ENCODE results near the gene CCDC159.
"Not testable (repeated sequence)": the region's sequence is repeated elsewhere in the genome, so short reads cannot be mapped to it uniquely, and the experiment has no call there.

Gene CCDC159, protein sequence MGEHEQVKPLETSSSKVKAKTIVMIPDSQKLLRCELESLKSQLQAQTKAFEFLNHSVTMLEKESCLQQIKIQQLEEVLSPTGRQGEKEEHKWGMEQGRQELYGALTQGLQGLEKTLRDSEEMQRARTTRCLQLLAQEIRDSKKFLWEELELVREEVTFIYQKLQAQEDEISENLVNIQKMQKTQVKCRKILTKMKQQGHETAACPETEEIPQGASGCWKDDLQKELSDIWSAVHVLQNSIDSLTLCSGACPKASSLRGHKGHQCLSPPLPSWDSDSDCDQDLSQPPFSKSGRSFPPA

DNA sequence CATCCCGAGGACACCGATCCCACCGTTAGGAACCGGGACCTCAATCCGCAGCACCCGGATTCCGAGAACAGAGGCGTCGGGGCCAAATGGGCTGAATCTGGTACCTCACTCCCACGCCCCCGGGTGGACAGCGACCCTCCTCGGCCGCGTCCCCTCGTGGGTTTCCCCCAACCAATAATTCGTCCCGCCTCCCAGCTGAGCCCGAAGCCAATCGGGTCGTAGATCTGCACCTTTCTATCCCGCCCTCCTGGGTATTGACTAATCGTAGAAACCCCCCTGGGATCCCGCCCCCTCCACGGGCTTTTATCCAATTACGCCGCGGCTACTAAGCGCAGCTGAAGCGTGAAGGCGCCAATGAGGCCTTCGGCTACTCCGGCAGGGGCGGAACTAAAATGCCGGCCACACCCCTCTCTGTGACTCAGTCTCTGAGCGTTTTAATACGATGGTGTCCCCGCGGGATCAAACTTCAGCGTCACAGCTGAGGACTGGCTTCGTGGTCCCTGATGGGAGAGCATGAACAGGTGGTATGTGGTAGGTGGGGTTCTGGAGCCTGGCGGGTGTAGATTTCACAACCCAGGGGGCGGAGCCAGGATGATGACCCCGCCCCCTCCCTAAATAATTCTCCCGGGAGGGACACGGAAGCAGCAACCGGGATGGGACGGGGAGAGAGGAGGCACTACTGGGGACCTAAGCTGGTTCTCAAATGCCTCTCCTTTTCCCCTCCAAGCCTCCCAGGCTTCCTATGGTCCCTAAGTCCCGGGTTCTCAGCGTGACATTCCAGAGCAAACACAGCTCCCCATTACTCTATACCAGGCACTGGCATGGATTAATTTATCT lies at the start of gene CCDC159, which contains the start of gene TMEM205:
Gene CCDC159, plus strand, starts transcription at position 416 of the 837 bp plus-strand sequence. Its CDS starts 88 bp downstream, at position 504.
Gene TMEM205, minus strand, starts transcription at position 165 of the 837 bp plus-strand sequence. CDS start 649 bp downstream, outside the sequence.
- DNase-seq, result peak; percentile 97 to 99

DNA sequence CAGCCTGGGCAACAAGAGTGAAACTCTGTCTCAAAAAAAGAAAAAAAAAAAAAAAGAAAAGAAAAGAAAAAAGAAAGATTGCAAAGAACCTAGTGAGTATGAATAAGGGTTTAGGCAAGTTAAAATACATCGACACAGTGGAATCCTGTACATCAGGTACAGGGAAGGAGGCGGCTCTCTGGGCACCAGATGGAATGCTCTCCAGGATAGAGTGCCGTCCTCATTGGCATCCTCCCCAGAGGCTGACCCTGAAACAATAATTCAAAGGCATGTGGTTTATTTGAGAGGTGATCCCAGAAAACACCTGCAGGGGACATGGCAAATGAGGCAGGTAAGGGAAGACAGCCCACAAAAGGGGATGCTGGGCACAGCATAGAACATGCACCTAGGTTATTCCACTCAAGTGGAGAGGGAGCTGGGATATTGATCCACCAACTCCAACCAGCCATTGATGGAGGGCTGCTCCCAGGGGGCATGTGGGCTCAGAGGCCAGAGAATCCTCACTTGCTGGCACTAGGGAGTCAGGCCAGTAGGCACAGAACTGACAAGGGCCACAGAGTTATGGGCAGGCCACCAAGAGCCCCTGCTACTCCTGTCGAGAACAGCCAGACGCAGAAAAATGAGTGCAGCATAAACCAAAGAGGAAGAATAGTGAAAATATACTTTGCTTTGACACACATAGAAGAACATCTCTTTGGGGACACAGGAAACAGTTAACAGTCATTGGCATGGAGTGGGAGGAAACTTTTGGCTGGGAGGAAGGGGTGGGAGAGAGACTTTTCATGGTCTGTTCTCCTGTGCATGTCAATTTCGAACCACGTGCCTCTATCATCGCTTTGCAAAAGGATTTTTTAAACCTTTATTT lies 46.1 kb upstream of the CCDC159 start:
- DNase-seq, result peak in 1 of 2 experiments; percentile 13

DNA sequence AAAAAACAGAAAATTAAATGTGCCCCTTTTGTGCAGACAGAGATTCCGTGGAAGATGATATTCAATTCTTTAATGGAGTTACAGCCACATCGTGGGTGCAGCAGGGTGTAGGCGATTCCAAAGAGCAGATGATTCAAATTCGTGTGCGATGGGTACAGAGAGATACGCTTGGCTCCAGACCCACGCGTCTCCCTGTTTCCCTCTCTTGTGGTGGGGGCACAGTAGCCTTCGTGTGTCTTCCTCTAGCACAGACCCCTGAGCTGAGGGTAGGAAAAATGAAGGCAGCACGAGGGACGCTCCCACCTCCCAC lies 45.6 kb upstream of the CCDC159 start:
- DNase-seq, result no peak

DNA sequence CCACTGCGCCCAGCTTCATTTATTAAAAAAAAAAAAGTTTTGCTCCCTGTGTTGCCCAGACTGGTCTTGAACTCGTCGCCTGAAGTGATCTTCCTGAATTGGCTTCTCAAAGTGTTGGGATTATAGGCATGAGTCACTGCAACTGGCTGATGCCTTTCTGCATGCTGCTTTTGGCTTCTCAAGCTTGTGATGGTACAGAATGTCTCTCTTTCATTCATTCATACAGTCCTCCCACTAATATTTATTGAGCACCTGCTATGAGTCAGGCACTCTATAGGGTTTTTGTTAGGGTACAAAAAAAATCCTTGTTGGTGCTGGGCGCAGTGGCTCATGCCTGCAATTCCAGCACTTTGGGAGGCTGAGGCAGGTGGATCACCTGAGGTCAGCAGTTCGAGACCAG lies 41.4 kb upstream of the CCDC159 start:
- DNase-seq, result no peak

DNA sequence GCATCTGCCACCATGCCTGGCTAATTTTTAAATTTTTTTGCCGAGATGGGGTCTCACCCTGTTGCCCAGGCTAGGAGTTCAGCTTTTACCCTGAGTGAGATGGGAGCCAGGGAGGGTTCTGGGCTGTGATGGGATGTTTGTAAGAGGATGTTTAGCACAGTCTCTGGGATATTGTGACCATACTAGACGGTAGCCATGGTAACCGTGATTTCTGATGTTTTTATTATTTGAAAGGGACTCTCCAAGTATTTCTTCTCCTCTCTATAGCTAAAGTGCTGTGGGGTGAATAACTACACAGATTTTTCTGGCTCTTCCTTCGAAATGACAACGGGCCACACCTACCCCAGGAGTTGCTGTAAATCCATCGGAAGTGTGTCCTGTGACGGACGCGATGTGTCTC lies 40.0 kb upstream of the CCDC159 start:
- DNase-seq, result no peak

DNA sequence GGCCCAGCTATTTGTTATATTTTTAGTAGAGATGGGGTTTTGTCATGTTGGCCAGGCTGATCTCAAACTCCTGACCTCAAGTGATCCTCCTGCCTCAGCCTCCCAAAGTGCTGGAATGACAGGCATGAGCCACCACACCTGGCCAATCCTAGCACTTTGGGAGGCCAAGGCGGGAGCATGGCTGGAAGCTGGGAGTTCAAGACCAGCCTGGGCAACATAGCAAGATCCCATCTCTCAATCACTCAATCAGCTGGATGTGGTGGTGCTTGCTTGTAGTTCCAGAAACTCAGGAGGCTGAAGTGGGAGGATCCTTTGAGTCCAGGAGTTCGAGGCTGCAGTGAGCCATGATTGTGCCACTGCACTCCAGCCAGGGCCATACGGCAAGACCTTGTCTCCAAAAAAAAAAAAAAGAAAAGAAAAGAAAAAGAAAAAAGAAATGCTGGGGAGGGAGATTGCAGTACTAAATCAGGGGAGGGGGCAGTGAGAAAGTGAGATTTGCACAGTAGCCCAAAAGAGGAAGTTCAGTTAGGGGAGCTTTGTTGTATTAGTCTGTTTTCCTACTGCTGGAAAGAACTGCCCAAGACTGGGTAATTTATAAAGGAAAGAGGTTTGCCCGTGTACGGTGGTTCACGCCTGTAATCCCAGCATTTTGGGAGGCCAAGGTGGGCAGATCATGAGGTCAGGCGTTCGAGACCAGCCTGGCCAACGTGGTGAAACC lies 25.9 kb upstream of the CCDC159 start:
- DNase-seq, result peak; percentile 70 to 92

DNA sequence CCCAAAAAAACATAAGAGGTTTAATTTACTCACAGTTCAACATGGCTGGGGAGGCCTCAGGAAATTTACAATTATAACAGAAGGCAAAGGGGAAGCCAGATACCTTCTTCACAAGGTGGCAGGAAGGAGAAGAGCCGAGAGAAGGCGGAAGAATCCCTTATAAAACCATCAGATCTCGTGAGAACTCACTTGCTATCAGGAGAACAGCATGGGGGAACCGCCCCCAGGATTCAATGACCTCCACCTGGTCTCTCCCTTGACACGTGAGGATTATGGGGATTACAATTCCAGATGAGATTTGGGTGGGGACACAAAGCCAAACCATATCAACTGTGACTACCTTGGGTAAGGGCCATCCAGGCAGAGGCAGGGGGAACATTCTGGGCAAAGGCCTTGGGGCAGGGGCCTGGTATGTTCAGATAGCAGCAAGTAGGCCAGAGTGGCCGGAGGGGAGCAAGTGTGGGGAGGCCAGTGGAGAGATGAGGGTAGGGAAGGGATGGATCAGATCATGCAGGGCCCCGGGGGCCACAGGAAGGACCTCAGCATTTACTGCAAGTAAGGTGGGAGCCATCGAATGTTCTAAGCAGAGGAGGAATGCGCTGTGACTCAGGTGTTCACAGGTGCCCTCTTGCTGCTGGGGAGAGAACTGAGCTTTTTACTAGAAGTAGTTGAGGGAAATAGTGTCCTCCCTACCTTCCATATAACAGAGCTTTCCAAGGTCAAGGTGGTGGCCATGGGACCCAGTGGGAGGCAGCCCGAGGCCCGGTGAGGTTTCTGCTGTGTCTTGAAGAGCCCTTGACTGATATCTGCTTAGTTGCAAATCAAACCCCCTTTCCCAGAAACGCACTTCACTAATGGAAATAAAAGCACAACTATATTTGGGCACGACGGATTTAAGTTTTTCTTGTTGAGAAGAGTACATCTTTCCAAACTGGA lies 24.9 kb upstream of the CCDC159 start:
- no peak for DNase-seq

DNA sequence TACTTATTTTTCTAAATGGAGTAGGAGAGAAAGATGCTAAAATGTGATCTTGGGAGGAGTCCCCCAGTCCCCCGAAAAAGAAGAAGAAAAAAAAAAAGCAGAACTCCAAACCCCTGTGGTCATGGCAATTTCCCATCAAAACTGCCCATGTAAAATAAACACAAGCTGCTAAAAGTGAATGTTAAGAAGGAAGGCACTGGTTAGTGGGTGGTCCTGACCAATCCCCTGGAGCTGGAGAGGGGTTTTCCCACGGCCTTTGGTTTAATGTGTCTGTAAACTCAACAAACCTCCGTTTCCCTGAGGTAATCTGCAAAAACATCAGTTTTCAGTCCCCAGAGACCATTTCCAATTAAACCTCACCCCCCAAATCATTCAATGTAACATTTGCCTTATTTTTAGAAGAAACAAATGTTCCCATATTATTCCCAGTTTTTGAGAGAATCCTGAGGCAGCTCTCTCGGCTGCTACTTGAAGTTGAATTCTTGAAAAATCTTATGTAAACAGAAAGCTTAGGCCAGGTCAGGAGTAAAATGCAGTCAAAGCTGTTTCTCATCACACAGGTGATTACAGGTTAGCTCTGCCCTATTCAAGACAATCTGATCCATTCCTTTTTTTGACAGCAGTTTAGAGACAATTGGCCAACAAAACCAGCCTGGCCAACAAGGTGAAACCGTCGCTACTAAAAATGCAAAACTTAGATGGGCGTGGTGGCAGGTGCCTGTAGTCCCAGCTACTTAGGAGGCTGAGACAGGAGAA lies 23.9 kb upstream of the CCDC159 start:
- peak; percentile 33 to 61 for DNase-seq

DNA sequence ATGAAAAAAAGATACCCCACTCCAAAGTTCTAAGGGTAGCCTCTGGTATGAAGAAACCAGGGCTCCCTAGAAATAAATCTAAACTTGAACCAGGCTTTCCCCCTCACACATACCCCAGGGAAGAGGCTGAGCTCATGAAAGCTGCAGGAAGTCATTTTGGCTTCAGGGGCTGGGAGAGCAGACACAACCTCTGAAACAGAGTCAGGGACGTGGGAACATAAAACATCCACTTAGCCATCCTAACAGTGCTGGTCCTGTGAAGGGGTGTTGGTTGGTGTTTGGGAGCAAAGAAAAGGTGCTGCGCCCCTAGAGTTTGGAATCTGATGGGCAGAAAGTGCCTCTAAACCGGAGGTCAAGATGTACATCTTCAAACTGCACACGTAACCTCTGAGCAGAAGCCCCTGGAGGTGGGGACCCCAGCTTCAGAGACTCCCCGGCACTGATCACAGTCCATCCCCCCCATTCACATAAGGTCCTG lies 22.7 kb upstream of the CCDC159 start:
- DNase-seq, result peak in 1 of 2 experiments; percentile 23

DNA sequence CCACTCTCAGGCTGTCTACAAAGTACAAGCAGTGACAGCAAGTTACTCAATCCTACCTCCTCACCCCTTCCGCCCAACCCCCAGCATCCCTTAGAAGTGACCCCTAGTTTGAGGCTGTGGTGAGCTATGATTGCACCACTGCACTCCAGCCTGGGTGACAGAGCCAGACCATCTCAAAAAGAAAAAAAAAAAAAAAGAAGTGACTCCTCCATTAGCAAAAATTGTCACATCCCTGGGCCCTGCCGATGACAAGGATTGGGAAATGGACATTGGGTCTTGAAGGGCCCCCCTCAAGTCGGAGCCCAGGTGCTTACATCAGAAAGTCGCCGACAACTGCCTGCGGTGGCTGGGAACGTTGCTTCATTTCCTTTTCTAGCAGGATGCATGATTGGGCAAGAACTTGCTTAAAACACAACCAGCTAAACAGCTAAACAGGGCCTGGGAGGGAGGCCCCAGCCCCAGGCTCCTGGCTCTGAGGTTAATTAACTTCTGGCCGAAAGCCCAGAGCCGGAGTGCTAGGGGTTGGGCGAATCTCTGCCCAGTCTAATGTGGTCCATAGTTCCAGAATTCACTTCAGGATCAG lies 22.1 kb upstream of the CCDC159 start:
- DNase-seq, result peak; percentile 94 to 98

DNA sequence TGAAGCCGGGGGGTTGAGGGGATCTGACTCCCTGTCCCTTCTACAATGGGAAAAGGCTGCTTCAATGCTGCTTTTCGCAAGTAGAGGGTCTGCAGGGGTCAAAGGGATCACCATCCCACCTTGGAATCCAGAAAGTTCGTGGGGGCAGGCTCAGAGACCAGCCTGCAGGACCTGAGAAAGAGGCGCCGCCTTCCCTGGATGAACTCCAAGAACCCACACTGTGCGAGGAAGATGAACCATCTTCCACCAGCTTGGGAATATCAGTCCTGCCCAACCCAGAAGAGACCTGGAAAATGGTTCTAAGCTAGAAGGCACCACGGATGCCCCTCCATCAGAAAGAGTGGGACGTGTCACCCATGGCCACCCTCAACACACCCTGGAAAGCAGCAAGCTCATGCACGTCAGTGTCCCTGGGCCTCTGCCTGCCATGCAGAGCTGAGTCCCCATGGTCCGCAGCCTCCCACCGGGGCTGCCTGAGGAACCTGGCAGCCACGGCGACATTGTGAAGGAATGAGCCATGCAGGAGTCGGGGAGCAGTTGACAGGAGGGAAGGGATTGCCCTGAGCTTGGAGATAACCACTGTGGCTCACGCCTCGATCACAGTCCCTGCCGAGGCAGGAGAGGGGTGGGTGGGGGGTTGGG lies 21.4 kb upstream of the CCDC159 start:
- no peak for DNase-seq

DNA sequence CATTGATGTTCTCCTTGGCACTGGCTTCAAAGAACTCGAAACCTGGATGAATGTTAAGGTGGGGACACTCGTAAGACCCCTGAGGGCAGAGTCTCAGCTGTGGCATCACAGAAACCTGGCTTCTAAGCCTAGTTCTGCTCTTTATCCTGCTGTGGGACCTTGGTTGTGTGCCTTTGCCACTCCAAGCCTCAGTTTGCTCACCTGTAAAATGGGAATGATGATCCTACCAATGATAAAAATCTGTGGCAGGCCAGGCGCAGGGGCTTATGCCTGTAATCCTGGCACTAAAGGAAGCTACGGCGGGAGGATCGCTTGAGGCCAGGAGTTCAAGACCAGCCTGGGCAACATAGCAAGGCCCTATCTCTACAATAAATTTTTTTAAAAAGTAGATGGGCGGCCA lies 20.8 kb upstream of the CCDC159 start:
- no peak for DNase-seq

DNA sequence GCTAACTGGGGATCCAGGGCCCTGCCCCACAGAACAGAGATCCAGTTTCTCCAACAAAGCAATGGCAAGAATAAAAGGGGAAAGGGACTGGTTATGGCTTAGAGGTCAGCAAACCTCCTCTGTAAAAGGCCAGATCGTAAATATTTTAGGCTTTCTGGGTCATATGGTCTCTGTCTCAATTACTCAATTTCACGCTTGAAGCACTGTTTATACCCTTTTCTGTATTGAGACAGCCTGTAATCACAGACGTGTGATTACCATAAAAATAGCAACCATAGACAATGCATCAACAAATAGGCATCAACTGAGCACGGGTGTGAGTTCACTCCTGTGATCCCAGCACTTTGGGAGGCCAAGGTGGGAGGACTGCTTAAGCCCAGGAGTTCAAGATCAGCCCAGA lies 16.2 kb upstream of the CCDC159 start:
- DNase-seq, result no peak

DNA sequence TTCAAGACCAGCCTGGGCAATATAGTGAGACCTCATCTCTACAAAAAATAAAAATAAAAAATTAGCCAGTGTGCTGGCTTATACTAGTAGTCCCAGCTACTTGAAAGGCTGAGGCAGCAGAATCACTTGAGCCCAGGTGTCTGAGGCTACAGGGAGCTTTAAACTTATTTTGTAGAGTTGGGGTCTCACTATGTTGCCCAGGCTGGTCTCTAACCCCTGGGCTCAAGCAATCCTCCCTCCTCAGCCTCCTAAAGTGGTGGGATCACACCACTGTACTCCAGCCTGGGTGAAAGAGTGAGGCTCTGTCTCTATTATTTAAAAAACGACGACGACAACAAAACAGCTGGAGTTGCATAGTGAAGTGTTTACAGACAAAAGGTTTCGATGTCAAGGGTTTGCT lies 14.8 kb upstream of the CCDC159 start:
- DNase-seq, result no peak

DNA sequence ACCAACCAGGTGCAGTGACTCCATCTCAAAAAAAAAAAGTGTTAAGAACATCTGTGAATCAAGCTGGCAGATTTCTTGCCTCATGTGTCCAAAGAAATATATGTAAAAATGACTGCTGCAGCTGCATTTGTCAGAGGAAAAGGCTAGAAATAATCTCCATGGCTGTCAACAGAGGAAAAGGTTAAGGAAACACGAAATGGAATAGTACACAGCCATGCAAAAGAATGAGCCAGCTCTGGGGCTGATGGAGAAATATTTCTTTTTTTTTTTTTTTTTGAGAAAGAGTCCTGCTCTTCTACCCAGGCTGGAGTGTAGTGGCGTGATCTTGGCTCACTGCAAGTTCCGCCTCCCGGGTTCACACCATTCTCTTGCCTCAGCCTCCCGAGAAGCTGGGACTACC lies 13.5 kb upstream of the CCDC159 start:
- DNase-seq, result no peak

DNA sequence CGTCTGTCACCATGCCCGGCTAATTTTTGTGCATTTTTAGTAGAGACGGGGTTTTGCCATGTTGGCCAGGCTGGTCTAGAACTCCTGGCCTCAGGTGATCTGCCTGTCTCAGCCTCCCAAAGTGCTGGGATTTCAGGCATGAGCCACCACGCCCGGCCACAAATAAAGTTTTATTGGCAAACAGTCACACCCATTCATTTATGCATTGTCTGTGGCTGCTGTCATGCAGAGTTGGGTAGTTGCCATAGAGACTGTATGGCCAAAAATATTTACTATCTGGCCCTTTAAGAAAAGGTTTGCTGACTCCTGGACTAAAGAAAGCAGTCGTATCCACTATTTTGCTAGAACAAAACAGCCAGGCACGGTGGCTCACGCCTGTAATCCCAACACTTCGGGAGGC lies 12.5 kb upstream of the CCDC159 start:
- not testable (repeated sequence) for DNase-seq

DNA sequence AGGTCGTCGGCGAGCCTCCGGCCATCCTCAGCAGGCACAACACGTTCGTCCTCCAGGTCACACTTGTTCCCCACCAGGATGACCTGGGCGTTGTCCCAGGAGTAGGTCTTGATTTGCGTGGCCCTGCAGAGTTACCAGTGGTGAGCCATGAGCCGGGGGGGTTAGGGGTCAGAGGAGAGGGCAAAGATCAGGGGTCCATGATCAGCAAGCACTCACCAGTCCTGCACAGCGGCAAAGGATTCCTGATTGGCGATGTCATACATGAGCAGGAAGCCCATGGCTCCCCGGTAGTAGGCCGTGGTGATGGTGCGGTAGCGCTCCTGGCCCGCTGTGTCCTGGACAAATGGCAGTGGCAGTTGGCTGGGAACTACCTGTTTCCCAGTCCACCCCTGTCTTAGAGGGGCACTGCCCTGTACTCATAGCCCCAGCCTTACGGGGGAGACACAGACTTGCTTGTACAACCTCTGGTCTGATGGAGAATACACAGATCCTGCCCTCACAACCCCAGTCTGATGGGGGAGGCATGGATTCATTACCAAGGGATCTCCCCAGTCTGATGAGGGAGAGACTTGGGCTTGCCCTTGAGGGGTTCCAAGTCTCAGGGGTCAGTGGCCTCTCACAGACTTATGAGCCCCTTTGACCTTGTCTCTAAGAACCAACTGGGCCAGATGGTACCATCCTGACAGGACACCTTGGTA lies 10.7 kb upstream of the CCDC159 start:
- no peak for DNase-seq

DNA sequence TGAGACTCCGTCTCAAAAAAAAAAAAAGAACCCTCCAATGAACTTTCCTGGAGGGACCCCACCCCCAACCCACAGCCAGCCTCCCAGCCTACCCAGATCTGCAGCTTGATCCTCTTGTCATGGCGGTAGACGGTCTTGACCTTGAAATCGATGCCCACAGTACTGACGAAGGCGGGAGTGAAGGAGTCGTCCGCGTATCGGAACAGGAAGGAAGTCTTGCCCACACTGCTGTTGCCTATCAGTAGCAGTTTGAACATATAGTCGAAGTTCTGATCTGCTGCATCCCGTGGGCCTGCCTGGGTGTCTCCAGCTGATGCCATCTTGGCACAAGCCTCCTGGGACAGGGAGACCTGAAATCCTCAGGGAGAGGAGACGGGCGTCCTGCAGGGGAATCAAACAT lies 9.2 kb upstream of the CCDC159 start:
- DNase-seq, result peak; percentile 24 to 31

DNA sequence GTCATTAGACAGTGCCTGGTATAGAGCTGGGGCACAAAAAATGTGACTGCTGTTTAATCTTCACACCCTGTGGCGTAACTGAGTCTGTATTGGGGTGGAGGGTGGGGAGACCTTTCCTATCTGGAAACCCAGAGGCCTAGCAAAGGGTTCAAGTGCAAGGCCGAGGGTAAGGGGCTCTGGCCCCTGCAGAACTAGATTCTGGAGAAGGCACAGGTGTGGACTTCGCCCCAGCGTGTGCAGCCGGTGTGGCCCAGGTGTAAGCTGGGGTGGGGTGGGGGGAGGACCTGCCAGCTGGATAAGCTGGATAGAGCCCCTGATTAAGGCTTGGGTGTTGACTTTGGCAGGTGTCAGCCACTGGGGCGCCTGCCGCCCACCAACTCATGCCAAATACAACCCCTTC lies 8.2 kb upstream of the CCDC159 start:
- no peak for DNase-seq
